Pancreas (tissue), 10 donors: ENCODE data around the gene TGFA. TPM values are rescaled to one million over a fixed set of nuclear protein-coding genes. Genes with fewer than 3 reads are reported as not detected.

Source experiments
- ATAC-seq, 4 donors: fragments of 200-7000 bp; cut with Tn5 transposase; one replicate each; pipeline versions ENCODE4 v1.8.0 to v1.9.1; 2020; ENCODE audit warnings: mild to moderate bottlenecking in 4 of 4, moderate library complexity in 4 of 4
- DNase-seq, 6 donors: peaks; one replicate each; pipeline ENCODE4 v3.0.0-alpha.2; 2020
- FAIRE-seq: peaks from 2 replicates; lab custom pipeline; 2012; peaks lifted over from hg19 to GRCh38; lab: Jason Lieb, UNC
- H3K27ac ChIP-seq, 4 donors: fragments of 200-600 bp; sonication (generic); 1 replicate in 3 of 4; 2 replicates in 1 of 4; pipeline versions ENCODE4 v1.5.0 to v1.8.0; 2020
- H3K27me3 ChIP-seq, 4 donors: fragments of 200-600 bp; one replicate each; pipeline ENCODE4 v1.8.0; 2021
- H3K36me3 ChIP-seq, 3 donors: fragments of 200-600 bp; sonication (generic) in 1 of 3; one replicate each; pipeline versions ENCODE4 v1.5.0 to v1.8.0; 2020 to 2021
- H3K4me1 ChIP-seq, 3 donors: fragments of 200-600 bp; one replicate each; pipeline ENCODE4 v1.8.0; 2021
- H3K4me3 ChIP-seq, 4 donors: fragments of 200-600 bp; sonication (generic) in 2 of 4; one replicate each; pipeline versions ENCODE4 v1.5.0 to v1.8.0; 2020 to 2021
- H3K9me3 ChIP-seq, 4 donors: fragments of 200-600 bp; one replicate each; pipeline ENCODE4 v1.8.0; 2021
- WGBS, 2 donors: extraction: QIAGEN DNeasy Blood & Tissue Kit; methylation state at CpG; one replicate each; pipeline ENCODE4 v1.1.7; 2013; 5-methylcytosine and 5-hydroxymethylcytosine counted together
- intact Hi-C, 3 donors: fragments of 100-400 bp; cut with DNase I; formaldehyde crosslinking; loops; one replicate each; pipeline versions ENCODE4 v1.11.1 to v1.14.2; 2022
- polyA plus RNA-seq, 2 donors: library from polyadenylated mRNA; stranded (reverse); fragments of 200-250 nt; gene quantifications; one replicate each; pipeline ENCODE4 v1.2.3, GENCODE V29; 2013
- total RNA-seq, 6 donors: library from RNA; stranded (reverse); fragmentation: NEBNext Ultra II Directional in 4 of 6; extraction: Animal tissue kit (Norgen Biotek cat#: 25700) in 4 of 6; gene quantifications; one replicate each; pipeline versions ENCODE4 v1.2.1 to v1.2.4, GENCODE V29; 2021 to 2023
- TF ChIP-seq, protein P1 (sequence below), 4 donors: fragments of 200-600 bp; sonication (generic) in 3 of 4; IDR thresholded peaks; one replicate each; pipeline versions ENCODE4 v1.5.0 to v1.8.0; 2021; ENCODE audit warnings: antibody characterized with exemption in 4 of 4
- donor health status: healthy with polysubstance abuse.
- donor health status: DM: no; HTN: no; CAD: no; lungs with moderate emphysema.
- donor health status: DM: no; HTN: no; CAD: no.
- donor health status: control.
- donor health status: control.
- donor health status: Bipolar disorder and iron deficiency.
- donor health status: DM: yes; HTN: yes; CAD: no.
- donor health status: DM: no; HTN: no; CAD: no.
- donor health status: DM: no; HTN: no; CAD: no.
- donor health status: DM: yes; HTN: yes; CAD: no.

Gene TGFA
- total and polyA plus RNA-seq, 8 donors: 3.8 to 13.2 (median 7.4) TPM

DNA sequence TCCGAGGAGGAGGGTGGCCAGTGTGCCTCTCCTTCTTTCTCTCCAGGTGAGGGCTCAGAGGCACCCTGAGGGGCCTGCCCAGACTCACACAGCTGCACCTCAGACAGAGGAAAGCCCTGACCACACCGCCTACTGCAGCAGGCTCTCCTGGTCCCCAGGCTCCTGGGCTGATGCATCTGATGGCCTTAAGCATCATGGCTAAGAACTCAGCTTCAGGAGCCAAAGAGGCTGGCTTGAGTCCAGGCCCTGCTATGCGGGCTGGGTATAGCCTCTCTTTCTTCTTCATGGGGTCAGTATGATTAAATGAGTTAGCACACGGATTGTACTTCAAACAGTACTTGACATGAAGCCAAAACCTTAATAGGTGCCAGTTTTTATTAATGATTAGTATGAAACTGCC lies 89.6 kb downstream of the TGFA start:
- FAIRE-seq: no peak
- intact Hi-C loops: no loop called here
- WGBS, 2 donors: 55 to 56% methylated on average over 4 of the region's 4 CpGs
- H3K4me3 ChIP-seq: no peak overlapping the region
- ATAC-seq: peak in 3 of 4 donors; percentile 29 to 90 (median 71)
- peaks cover 0 to 6% (median 3%) of the 10 kb centered on the region in 3 donors for H3K4me1 ChIP-seq
- H3K27me3 ChIP-seq: no peaks in the 10 kb centered on the region
- H3K9me3 ChIP-seq: no peaks in the 10 kb centered on the region
- H3K36me3 ChIP-seq: no peaks in the 10 kb centered on the region
- TF ChIP-seq, protein P1, sequence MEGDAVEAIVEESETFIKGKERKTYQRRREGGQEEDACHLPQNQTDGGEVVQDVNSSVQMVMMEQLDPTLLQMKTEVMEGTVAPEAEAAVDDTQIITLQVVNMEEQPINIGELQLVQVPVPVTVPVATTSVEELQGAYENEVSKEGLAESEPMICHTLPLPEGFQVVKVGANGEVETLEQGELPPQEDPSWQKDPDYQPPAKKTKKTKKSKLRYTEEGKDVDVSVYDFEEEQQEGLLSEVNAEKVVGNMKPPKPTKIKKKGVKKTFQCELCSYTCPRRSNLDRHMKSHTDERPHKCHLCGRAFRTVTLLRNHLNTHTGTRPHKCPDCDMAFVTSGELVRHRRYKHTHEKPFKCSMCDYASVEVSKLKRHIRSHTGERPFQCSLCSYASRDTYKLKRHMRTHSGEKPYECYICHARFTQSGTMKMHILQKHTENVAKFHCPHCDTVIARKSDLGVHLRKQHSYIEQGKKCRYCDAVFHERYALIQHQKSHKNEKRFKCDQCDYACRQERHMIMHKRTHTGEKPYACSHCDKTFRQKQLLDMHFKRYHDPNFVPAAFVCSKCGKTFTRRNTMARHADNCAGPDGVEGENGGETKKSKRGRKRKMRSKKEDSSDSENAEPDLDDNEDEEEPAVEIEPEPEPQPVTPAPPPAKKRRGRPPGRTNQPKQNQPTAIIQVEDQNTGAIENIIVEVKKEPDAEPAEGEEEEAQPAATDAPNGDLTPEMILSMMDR (IDR thresholded peaks at IDR 0.05): no peak
- no peak overlapping the region for H3K27ac ChIP-seq
- peak in 3 of 6 donors; percentile 57 to 79 (median 66) for DNase-seq

DNA sequence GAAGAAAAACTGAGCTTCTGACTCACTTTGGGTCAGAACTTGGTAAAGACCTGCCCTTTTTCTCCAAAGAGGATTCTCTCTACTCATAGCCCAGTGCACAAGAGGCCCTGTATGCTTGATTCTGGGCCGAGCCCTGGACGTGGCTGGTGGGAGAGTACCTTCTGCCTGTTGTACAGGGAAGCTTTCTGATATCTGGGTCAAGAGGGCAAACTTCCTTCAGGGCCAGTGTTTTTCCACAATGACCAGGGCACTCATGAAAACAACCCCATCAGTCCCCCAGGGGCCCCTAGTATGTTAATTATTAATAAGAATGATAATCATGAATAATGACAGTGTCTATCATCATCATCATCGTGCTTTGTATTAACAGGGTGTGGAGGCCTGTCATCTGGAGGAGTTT lies 90.0 kb downstream of the TGFA start:
- ATAC-seq: no peak
- 53 to 76% methylated on average over 3 of the region's 3 CpGs for WGBS, 2 donors
- no peak for FAIRE-seq

DNA sequence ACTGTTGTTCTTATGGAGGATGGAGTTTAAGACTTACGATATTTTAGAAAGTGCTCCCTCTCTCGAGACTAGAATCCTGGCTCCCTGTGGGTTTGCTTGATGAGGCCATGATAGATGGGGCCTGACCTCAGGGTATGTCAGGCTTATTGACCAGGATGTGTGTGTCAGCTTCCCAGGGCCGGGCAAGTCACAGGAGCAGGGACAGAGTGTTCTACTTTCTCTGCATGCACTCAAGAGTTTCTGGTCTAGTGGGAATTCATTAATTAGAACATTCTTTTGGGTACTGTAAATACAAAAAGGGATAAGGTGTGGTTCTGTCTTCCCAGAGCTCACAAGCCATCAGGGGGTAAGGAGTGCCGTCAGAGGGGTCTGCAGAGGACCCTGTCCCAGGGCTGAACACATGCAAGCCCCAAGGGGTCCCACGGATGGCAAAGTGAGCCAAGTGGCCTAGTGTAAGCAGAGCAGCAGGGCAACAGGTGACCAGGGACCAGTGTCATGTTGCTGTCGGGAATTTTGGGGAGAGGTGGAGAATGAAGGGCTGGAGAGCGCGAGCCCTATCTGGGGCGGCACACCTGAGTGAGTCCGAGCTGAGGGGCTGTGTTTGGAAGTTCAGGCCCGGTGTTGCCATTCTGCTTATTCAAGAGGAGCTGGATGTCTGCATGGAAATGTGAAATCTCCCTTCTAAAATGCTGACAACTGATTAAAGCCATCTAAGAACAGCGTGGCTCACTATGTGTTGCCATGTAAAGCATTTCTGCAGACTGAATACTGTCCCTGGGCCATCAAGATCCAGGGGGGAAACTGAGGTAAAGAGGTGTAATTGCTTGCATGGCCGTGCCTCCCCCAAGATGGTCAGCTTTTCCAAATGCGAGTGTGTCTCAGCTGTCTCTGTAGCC lies 91.4 kb downstream of the TGFA start:
- no peaks in the 10 kb centered on the region for H3K27me3 ChIP-seq
- no peak for FAIRE-seq
- no peaks in the 10 kb centered on the region for H3K9me3 ChIP-seq
- no peak for DNase-seq
- H3K4me1 ChIP-seq: peaks cover 0 to 6% (median 3%) of the 10 kb centered on the region in 3 donors
- no peak overlapping the region for H3K27ac ChIP-seq
- no peak overlapping the region for H3K4me3 ChIP-seq
- H3K36me3 ChIP-seq: no peaks in the 10 kb centered on the region
- TF ChIP-seq, protein P1 (IDR thresholded peaks at IDR 0.05): no peak
- no peak for ATAC-seq
- intact Hi-C loops: no loop called here
- WGBS, 2 donors: 85 to 86% methylated on average over 14 of the region's 14 CpGs

More for the DNA sequence above, 90.0 kb downstream of the TGFA start:
- DNase-seq: no peak
- Histone ChIP-seq H3K9me3 (no peaks in the 10 kb centered on the region), H3K4me3 (no peak overlapping the region), H3K27me3 (no peaks in the 10 kb centered on the region), H3K4me1 (peaks cover 0 to 6% (median 3%) of the 10 kb centered on the region in 3 donors), H3K27ac (no peak overlapping the region), H3K36me3 (no peaks in the 10 kb centered on the region)
- intact Hi-C loops: no loop called here
- TF ChIP-seq, protein P1 (IDR thresholded peaks at IDR 0.05): no peak

DNA sequence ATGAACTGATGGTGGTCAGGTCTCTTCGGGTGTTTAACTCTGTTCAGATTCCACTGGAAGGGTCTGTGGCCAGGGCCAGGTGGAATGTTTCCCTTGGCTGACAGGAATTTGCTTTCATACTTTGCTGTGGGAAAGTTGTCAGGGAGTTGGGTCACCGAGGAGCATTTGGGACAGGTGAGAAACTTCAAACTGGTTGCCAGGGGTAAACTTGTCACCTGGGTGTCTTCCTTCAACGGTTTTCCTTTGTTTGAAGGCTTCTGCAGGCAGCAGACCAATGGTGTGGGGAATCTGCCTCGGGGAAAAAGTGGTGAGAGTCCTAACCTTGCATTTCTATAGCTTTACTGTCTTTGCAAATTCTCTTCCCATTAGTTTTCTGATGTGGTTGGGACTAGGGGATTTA lies 92.2 kb downstream of the TGFA start:
- DNase-seq: no peak
- intact Hi-C loops: no loop called here
- FAIRE-seq: no peak
- Histone ChIP-seq H3K4me1 (peaks cover under 1 to 11% (median 6%) of the 10 kb centered on the region in 3 donors), H3K27ac (no peak overlapping the region), H3K36me3 (no peaks in the 10 kb centered on the region), H3K9me3 (no peaks in the 10 kb centered on the region), H3K27me3 (no peaks in the 10 kb centered on the region), H3K4me3 (no peak overlapping the region)
- WGBS, 2 donors: 29 to 39% methylated on average over 4 of the region's 4 CpGs
- peak in 1 of 4 donors; percentile 62 for ATAC-seq
- TF ChIP-seq, protein P1 (IDR thresholded peaks at IDR 0.05): no peak

DNA sequence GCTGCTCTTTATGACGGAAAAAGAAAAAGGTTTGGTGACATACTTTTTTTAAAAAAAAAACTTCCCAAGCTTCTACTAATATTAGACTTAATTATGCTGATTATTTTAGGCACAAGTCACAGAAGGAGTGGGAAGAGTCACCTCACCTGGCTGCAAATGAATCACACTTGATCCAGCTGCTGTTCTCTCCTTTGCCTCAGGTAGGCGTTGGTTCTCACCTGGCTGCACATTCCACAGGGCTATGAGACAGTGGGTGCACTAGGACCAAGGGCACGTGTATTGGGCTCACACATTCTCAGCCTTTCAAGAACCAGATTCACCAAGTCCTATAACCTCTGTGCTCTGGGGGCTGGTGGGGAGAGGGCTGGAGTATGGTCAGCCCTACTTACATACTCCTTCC lies 93.3 kb downstream of the TGFA start:
- no peak for DNase-seq
- Histone ChIP-seq H3K9me3 (no peaks in the 10 kb centered on the region), H3K4me1 (peaks cover 6 to 11% (median 7%) of the 10 kb centered on the region in 3 donors), H3K4me3 (no peak overlapping the region), H3K36me3 (no peaks in the 10 kb centered on the region), H3K27me3 (no peaks in the 10 kb centered on the region), H3K27ac (no peak overlapping the region)
- no peak for ATAC-seq
- 84% methylated on average over 3 of the region's 3 CpGs for WGBS, 2 donors
- TF ChIP-seq, protein P1 (IDR thresholded peaks at IDR 0.05): no peak
- intact Hi-C loops: no loop called here
- FAIRE-seq: no peak
